Measurements from ENCODE around the gene GPX4.

The GPX4 gene, protein sequence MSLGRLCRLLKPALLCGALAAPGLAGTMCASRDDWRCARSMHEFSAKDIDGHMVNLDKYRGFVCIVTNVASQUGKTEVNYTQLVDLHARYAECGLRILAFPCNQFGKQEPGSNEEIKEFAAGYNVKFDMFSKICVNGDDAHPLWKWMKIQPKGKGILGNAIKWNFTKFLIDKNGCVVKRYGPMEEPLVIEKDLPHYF

DNA sequence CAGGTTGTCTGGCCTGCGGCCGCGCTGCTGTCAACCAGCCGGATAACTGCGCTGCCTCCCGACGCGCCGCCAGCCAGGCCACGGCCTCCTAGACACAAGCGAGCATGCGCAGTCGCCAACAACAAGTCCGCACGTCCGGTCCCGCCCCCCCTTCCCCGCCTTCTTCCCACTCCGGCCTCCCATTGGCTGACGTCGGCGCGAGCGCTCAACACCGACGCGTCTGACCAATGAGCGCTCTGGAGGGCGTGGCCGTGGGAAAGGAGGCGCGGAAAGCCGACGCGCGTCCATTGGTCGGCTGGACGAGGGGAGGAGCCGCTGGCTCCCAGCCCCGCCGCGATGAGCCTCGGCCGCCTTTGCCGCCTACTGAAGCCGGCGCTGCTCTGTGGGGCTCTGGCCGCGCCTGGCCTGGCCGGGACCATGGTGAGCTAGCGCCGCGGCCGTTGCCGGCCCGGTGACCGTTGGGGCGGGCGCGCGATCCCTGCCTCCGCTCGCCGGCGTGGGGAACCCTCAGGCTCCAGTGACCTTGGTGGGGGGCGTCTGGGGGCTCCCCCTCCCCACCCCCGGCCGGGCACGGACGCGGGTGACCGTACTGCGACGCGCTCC, at the start of gene GPX4:
Gene GPX4, plus strand, starts transcription at position 287 of the 603 bp plus-strand sequence. Its CDS starts 50 bp downstream, at position 337.
- peak; percentile 98 for DNase-seq (ENCODE audit: low read depth in 2 of 2)

DNA sequence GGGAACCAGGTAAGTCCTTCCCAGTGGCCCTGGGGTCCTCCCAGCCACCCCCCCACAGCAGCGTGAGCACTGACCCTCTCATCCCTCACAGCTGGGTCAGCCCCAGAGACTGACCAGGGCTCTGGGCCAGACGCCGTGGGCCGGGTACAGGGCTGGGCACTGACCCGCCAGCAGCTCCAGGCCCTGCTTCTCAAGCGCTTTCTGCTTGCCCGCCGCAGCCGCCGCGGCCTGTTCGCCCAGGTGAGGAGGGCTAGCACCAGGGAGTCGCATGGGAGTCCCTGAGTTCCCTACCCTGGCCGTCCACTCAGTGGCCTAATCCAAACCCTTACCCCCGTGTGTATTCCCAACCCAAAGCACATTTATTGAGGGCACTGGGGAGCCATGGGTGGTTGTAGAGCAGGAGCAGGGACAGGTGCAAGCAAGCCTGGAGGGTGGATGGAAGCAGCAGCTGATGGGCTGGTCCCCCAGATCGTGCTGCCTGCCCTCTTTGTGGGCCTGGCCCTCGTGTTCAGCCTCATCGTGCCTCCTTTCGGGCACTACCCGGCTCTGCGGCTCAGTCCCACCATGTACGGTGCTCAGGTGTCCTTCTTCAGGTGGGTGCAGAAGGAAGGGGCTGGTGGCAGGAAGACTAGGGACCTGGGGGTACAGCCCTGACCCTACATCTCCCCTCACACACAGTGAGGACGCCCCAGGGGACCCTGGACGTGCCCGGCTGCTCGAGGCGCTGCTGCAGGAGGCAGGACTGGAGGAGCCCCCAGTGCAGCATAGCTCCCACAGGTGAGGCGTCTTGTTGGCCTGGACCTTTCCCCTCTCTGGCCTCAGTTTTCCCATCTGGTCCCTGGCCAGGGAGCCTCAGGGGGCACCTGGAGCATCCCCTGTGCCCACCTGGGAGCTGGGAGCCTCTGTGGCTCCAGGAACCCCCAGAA, 49.4 kb upstream of the GPX4 start:
- DNase-seq (ENCODE audit: low read depth in 2 of 2): no peak

DNA sequence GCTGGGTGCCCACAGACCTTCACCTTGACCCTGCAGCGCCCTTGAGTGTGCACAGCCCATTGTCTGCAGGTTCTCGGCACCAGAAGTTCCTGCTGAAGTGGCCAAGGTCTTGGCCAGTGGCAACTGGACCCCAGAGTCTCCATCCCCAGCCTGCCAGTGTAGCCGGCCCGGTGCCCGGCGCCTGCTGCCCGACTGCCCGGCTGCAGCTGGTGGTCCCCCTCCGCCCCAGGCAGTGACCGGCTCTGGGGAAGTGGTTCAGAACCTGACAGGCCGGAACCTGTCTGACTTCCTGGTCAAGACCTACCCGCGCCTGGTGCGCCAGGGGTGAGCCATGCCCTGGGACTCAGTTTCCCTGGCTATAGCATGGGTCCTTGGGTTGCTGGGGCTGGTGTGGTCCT, 48.8 kb upstream of the GPX4 start:
- no peak for DNase-seq (ENCODE audit: low read depth in 2 of 2)

DNA sequence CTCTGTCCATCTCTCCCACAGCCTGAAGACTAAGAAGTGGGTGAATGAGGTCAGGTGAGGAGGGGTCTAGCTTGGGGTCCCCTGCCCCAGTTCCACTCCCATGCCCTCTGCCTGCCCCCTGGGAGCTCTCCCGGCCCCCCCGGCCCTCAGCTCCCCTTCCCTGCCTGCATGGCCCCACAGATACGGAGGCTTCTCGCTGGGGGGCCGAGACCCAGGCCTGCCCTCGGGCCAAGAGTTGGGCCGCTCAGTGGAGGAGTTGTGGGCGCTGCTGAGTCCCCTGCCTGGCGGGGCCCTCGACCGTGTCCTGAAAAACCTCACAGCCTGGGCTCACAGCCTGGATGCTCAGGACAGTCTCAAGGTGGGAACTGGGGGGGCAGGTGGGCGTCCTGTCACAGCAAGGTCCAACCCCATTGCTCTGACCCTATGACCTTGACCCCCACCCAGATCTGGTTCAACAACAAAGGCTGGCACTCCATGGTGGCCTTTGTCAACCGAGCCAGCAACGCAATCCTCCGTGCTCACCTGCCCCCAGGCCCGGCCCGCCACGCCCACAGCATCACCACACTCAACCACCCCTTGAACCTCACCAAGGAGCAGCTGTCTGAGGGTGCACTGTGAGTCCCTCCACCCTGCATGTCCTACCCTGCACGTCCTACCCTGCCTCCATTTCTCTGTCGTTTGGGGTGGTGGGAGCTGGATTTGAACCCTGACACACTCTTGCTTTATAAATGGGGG, 47.7 kb upstream of the GPX4 start:
- no peak for DNase-seq (ENCODE audit: low read depth in 2 of 2)

DNA sequence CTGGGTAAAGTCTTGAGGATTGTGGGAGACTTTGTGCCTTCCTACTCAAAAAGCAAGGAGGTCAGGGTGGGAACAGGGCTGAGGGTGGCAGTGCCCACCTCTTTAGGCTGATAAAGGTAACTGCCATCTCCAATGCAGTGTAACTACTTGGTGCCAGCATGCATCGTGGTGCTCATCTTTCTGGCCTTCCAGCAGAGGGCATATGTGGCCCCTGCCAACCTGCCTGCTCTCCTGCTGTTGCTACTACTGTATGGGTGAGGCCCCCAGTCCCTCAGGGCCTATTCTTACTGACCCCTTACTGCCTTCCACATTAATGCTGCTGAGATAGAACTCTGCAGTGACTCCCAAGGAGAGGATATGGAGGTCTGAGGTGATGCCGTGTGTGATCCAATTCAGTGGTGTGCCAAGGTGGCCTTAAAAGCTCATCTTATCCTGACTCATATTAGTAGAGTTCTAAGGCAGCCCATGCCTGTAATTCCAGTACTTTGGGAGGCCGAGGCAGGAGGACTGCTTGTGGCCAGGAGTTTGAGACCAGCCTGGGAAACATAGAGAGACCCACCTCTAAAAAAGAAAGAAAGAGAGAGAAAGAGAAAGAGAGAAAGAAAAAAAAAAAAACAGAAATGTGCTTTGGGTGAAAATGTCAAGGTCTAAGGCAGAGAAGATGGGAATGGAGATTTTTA, 46.5 kb upstream of the GPX4 start:
- DNase-seq (ENCODE audit: low read depth in 2 of 2): no peak

DNA sequence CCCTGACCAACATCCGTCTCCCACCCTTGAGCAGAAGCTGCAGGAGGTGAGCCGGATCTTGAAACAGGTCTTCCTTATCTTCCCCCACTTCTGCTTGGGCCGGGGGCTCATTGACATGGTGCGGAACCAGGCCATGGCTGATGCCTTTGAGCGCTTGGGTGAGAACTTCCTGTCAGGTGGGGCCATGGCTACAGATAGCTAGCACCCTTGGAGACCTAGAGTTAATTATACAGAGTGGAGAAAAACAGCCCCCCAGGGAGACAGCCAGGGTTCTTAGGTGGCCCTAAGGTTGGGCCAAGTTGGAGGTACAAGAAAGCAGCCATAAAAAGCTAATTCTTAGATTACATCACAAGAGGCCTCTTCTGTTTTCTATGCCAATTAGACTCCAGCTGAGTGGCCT, 45.7 kb upstream of the GPX4 start:
- DNase-seq (ENCODE audit: low read depth in 2 of 2): no peak

DNA sequence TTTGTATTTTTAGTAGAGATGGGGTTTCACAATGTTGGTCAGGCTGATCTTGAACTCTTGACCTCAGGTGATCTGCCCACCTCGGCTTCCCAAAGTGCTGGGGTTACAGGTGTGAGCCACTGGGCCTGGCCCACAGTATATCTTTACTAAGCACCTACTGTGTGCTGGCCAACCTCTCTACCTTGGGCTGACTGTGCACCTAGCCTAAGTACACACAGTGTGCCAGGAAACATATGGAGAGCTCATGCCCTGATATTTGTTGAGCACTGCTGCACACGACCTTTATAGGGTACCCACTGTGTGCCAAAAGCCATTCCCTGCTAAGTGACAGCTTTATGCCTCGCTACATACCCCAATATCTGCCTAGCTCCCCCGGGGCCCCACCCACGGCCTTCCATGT, 43.1 kb upstream of the GPX4 start:
- no peak for DNase-seq (ENCODE audit: low read depth in 2 of 2)

DNA sequence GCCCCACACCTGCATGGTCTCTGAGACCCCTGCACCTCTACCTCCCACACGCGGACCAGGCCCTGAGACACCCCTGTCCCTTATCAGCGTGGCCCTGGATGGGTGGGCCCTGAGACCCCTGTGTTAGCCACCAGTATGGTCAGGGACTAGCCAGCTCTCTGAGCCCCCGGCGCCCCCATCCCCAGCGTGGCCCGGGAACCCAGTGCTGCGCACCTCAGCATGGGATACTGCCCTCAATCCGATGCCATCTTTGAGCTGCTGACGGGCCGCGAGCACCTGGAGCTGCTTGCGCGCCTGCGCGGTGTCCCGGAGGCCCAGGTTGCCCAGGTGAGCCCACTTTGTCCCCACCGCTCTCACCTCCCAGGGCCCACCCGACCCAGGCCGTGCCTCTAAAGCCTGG, 41.8 kb upstream of the GPX4 start:
- DNase-seq (ENCODE audit: low read depth in 2 of 2): no peak

DNA sequence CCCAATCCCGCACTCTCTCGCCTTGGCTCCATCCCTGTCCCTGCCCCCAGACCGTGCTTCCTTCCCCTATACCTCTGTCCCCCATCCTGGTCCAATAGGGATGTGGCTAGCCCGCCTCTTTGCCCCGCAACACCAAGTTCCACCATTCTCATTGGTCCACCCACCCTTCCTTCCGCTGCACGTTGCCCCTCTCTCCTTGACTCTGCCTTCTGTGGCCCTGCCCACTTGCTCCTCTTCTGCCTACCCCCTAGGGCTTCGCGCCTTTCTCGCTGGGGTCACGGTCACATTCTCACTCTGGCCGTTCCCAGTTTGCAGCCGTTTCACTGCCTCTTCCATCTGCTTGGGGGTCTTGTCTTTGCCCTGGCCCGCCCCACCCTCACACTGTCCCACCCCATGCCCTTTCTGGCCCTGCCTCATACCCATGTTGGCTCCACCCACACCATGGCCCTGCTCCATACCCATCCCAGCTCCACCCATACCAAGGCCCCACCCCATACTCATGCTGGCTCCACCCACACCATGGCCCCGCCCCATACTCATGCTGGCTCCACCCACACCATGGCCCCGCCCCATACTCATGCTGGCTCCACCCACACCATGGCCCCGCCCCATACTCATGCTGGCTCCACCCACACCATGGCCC, 41.3 kb upstream of the GPX4 start:
- DNase-seq (ENCODE audit: low read depth in 2 of 2): no peak

DNA sequence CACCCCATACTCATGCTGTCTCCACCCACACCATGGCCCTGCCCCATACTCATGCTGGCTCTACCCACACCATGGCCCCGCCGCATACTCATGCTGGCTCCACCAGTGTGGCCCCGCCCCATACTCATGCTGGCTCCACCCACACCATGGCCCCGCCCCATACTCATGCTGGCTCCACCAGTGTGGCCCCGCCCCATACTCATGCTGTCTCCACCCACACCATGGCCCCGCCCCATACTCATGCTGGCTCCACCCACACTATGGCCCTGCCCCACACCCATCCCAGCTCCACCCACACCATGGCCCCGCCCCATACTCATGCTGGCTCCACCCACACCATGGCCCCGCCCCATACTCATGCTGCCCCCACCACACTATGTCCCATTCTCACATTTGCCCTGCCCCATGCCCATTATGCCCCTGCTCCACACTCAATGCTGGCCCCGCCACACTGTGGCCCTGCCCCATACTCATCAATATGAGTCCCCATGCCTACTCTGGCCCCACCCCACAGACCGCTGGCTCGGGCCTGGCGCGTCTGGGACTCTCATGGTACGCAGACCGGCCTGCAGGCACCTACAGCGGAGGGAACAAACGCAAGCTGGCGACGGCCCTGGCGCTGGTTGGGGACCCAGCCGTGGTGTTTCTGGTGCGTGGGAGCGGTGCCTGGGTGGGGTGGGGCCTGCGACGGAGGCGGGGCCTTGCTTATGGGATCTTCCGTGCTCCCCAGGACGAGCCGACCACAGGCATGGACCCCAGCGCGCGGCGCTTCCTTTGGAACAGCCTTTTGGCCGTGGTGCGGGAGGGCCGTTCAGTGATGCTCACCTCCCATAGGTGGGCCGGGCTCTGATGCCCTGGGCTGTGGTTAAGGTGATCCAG, 40.5 kb upstream of the GPX4 start:
- DNase-seq (ENCODE audit: low read depth in 2 of 2): no peak

DNA sequence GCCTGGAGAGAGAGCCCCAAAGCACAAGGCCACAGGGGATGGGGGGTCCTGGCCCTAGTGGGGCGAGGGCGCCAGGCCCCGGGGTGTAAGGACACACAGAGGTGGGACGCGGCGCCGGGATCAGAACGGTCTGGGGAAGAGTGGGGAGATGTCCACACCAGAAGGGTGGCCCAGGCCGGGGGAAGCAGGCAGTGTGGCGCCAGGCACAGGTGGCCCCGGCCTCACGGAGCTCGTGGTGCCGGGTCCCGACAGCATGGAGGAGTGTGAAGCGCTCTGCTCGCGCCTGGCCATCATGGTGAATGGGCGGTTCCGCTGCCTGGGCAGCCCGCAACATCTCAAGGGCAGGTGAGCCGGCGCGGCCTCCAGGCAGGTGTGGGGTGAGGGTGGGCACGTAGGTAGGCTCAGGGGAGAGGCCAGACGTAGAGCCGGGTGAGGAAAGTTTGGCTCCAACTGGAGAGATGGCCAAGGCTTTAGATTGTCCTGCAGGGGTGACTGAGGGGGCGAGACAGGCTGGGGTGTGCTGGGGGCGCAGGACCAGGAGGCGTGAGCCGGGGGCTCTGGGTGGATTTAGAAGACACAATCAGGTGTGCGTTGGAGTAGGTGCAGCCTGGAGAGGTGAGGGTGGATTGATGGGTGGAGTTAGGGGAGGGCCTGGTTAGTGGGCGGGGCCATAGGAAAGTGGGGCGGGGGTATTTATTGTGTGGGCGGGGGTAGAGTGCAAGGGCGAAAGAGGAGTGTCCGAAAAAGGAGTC, 39.7 kb upstream of the GPX4 start:
- DNase-seq (ENCODE audit: low read depth in 2 of 2): no peak

DNA sequence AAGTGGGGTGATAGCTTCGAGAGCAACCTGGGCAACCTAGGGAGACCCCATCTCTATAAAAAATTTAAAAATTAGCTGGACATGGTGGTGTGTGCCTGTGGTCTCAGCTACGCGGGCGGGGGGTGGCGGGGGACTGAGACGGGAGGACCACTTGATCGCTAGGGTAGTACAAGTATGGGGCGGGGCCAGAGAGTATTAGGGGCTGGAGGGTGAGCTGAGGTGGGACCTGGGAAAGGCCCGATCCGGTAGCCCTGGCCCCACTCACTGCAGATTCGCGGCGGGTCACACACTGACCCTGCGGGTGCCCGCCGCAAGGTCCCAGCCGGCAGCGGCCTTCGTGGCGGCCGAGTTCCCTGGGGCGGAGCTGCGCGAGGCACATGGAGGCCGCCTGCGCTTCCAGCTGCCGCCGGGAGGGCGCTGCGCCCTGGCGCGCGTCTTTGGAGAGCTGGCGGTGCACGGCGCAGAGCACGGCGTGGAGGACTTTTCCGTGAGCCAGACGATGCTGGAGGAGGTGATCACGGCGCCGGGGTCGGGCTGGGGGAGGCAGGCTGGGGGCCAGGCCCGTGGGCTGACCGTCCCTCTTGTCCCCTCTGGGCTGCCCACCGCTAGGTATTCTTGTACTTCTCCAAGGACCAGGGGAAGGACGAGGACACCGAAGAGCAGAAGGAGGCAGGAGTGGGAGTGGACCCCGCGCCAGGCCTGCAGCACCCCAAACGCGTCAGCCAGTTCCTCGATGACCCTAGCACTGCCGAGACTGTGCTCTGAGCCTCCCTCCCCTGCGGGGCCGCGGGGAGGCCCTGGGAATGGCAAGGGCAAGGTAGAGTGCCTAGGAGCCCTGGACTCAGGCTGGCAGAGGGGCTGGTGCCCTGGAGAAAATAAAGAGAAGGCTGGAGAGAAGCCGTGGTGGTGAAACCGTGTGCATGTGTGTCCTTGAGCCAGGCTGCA, 38.9 kb upstream of the GPX4 start:
- peak in 1 of 2 donors; percentile 53 for DNase-seq (ENCODE audit: low read depth in 2 of 2)

DNA sequence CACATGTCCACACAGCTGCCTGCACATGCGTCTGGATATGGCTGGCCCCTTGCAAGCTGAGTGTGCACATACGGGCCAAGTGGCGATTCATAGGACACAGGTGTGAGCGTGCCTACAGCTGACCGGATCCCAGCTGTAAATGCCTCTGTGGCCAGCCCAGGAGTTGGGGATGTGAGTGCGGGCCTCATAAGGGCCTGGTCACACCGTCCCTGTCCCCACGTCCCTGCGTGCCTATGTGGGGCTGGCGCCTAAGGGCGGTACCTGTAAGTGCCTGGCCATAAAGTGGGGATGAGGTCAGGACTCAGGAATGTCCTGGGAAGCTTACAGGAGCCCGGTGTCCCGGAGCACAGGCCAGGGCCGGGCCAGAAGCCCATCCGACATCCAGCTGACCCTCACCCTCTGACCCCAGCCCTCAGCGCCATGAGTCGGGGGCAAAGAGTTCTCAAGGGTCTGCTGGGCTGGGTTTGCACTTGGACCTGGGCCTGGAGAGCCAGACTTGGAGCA, 38.1 kb upstream of the GPX4 start:
- DNase-seq (ENCODE audit: low read depth in 2 of 2): no peak

DNA sequence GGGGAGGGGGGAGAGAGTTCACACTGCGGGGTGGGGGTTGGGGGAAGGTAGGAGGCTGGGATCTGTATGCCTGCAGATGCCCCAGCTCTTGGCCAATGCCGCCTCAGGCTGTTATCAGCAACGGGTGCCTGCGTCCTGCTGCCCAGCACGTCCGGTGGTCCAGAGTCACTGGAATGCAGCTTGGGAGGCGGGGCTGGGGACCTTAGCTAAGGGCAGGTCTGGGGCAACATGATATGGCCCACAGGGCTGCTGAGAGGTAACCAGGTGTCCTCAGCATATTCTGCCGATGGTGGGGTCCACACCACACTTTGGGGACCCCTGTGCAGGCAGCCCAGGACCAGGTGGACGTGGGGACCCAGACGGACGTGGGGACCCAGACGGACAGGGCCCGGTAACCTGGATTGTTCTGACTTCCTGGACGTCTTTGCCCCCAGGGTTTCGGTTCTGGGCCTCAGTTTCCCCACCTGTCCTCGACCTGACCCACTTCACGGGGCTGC, 37.5 kb upstream of the GPX4 start:
- DNase-seq (ENCODE audit: low read depth in 2 of 2): no peak

DNA sequence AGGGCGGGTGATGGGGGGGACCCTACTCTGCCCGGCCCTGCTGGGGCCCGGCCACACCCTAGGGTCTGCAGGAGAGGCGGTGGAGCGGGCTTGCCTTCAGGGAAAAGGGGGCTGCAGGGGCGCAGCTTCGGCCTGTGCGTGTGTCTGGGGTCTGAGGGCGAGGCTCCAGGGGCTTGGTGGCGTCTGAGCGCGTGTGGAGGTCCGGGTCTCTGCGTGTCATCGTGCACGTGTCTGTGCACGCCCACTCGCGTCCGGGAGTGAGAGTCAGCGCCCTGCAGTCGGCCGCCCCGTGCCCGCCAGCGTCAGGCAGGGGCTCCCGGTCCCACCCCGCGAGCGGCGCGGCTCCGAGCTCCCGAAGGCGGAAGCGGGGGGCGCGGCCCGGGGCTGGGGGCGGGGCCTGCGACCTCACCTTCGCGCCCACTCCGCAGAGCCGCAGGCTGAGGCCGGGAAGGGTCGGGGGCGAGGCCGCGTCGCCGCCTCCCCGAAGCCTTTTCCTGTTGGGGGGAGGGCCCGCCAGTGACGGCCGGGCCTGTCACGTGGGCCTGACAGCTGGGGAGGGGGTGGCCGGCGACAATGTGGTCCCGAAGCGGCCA, 37.0 kb upstream of the GPX4 start, which contains the start of gene ARHGAP45:
Gene ARHGAP45, plus strand, starts transcription at position 420 of the 593 bp plus-strand sequence. CDS start 239 bp downstream, outside the sequence.
- peak; percentile 67 to 69 for DNase-seq (ENCODE audit: low read depth in 2 of 2)

DNA sequence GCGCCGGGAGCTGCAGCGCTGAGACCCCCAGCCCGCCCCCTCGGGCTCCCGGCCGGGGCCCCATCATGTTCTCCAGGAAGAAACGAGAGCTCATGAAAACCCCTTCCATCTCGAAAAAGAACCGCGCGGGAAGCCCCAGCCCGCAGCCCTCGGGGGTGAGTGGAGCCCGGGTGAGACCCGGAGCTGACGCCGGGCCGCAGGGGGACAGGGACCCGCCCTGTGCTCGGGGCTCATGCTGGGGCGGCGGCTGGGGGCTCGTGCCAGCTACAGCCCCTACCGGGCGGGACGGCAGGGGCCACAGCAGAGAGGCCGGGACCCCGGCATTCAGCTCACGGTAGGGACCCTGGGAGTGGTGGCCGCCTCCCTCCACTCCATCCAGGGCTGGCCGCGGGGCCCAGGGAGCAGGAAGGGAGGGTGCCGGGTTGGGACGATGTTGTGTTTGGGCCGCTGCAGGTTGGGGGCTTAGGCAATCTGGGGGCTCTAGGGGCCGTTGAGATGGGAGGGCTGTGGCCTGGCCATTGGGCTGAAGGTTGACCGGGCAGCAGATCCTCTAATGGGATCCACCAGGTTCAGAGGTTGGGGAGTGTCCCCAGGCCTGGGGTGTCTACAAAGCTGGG, 36.3 kb upstream of the GPX4 start:
- DNase-seq (ENCODE audit: low read depth in 2 of 2): no peak

Data from stimulated activated CD8-positive, alpha-beta memory T cell treated with anti-CD3 and anti-CD28 coated beads, Interleukin-2, amount 100 ng/mL, for 1 hour (primary cell).